ENCODE results near the gene C6orf132.

Gene C6orf132

DNA sequence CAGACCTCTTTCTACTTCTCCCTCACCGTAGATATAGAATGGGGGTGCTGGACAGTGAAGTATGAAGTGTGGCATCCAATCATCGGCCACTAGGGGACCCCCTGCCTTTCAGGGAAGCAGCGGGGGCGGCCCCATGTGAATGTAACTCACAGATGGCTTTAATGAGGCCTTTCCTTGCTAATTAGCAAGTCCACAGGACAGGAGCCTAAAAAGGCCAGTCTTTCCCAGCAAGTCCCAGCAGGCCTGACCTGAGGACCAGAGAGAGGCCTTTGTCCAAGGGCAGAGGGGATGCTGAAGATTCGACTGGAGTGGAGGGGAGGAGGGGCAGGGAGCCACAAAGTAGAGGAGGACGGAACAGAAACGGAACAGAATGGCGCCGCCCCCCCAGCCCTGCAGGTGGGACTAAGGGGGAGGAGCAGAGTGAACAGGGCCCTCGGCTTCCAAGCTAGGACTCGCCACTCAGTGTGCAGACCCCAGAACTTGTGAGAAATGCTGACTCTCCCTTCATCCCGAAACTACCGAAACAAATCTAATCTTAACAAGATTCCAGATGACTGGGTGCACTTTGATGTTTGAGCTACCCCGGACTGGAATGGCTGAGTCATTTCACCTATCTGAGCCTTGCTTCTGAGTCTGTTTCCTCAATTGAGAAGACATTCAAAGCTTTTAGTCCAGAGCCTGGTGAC lies 5.8 kb downstream of the C6orf132 start:
- peak; percentile 17 for DNase-seq (ENCODE audit: low read depth in 2 of 2)

DNA sequence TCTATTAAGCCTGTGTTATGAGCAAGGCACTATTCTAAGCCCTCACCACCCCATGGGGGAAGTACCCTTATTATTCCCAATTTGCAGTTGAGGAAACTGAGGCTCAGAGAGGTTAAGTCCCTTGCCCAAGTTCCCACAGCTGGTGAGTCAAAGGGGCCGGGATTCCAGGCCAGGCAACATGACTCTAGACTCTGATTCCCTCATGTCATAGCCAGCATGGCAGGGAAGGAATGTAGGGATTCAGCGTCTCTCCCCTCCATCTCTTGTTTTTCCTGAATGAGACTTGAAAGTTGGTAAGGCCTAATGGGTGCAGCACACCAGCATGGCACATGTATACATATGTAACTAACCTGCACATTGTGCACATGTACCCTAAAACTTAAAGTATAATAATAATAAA lies 6.7 kb downstream of the C6orf132 start:
- DNase-seq (ENCODE audit: low read depth in 2 of 2): no peak

DNA sequence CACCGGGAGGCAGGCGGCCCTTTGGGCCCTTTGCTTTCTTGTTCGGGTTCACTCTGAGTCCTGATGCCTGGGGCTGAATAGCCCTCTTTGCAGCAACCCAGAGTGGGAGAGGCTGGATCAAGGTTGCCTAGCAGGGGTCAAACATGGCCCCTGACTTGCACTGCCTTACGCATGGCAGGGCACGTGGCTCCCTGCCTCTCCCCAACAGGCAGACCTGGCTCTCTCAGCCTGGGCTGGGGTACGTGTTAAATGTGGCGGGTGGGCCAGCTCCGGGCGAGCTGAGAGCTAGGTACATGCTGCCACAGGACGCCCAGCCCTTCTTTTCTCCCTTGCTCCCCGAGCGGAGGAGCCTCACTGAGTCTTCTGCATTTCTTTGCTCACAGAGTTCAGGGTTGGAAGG lies 7.3 kb downstream of the C6orf132 start:
- no peak for DNase-seq (ENCODE audit: low read depth in 2 of 2)

DNA sequence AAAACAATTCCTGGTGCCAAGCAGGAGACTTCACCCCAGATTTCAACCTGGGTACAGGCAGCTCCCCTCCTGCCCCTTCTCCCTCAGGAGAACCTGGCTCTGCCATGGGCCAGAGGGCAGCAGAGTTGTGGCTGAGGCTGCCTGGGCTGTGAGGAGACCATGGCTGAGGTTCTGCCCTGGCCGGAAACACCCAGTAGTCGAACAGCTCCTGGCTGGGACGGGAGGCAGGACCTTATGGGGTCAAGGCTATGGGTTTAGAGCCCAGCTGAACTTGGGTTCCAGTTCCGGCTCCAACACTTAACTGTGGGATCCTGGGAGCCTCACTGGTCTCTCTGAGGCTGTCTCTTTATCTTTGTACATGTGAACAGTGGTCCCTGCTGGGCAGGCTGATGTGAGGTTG lies 8.5 kb downstream of the C6orf132 start:
- DNase-seq (ENCODE audit: low read depth in 2 of 2): no peak

- no peak for DNase-seq (ENCODE audit: low read depth in 2 of 2)
Observed at GRCh38 chr6:42131531-42131930, 10.9 kb downstream of the C6orf132 start.

DNA sequence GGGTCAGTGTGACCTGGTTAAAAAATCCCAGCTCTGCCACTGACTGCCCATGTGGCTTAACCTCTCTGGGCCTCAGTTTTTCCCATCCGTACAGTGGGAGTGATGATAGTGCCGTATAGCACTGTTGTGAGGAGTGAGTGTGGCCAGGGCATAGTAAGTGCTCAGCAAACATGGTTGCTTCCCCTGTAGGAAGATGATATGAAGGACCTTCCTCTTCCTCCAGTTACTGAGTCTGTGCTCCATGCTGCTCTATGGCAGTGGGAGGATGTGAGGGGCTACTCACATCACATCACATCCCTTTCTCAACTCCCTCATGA lies 13.1 kb downstream of the C6orf132 start:
- no peak for DNase-seq (ENCODE audit: low read depth in 2 of 2)

DNA sequence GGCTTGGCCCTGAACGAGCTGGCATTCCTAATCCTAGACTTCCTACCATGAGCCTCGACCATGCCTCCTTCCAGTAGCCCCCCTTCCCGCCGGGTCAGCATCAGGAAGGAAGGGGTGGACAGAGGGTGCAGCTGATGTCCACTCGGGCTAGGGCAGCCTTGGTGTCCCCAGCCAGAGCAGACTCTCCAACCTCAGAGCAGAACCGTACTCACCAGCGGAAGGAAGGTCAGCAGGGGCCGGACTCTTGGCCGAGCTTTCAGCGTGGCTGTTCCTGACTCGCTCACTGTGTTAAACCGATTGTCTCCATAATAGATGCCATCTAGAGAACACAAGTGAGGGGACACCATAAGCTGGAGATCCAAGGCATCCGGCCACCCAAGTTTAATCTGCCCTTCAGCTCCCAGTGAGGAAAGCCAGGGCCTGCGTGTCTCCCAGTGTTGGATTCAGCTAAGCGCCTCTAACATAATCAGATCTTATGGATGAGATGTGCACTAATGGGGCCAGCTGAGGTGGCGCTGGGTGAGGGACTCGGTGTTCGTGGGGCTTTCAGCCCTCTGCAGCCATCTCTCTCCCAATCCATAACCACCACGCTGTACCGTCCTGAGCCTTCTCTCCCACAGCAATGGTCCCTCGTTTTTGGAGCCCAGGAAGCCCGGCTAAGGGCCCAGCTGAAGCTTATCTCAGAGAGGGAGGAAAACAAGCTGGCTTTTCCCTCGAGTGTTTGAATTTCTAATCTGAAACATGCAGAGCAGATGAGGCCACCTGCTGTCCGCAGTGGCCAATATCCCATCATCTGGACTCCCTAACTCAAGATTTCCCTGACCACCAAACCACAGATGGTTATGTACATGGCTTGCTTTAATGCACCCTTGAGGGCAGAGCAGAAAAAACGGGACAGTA lies 13.7 kb downstream of the C6orf132 start:
- DNase-seq (ENCODE audit: low read depth in 2 of 2): no peak

GRCh38 chr6:42125663-42126062 lies 16.8 kb downstream of the C6orf132 start:
- no peak for DNase-seq (ENCODE audit: low read depth in 2 of 2)

GRCh38 chr6:42125231-42125630 lies 17.2 kb downstream of the C6orf132 start:
- DNase-seq (ENCODE audit: low read depth in 2 of 2): no peak

GRCh38 chr6:42124223-42124836 lies 18.1 kb downstream of the C6orf132 start:
- no peak for DNase-seq (ENCODE audit: low read depth in 2 of 2)

DNA sequence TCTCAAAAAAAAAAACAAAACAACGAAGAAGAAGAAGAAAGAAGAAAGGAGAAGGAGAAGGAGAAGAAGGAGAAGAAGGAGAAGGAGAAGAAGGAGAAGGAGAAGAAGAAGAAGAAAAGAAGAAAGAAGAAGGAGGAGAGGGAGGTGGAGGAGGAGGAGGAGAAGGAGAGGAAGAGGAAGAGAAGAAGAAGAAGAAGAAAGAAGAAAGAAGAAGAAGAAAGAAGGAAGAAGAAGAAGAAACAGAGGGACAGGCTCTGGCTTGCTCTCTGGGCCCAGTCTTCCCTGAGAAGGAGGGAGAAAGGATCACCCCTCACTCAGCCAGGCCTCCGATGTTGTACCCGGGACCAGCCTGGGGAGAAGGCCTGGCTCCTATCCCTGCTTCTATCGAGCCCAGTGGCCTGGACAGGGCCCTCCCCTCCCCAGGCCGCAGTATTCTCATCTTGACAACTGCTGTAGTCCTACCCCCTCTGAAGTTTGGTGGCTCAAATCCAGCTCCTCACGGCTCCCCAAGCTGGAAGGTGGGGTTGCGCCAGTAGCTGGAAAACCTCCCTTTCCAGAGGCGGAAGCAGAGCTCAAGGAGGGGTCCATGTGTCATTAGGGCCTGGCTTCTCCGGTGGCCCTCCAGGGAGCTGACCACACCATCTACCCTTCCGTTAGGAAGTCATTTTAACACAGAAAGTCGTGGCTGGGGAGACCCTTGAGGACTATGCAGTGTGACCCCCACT lies 18.9 kb downstream of the C6orf132 start:
- DNase-seq (ENCODE audit: low read depth in 2 of 2): no peak

DNA sequence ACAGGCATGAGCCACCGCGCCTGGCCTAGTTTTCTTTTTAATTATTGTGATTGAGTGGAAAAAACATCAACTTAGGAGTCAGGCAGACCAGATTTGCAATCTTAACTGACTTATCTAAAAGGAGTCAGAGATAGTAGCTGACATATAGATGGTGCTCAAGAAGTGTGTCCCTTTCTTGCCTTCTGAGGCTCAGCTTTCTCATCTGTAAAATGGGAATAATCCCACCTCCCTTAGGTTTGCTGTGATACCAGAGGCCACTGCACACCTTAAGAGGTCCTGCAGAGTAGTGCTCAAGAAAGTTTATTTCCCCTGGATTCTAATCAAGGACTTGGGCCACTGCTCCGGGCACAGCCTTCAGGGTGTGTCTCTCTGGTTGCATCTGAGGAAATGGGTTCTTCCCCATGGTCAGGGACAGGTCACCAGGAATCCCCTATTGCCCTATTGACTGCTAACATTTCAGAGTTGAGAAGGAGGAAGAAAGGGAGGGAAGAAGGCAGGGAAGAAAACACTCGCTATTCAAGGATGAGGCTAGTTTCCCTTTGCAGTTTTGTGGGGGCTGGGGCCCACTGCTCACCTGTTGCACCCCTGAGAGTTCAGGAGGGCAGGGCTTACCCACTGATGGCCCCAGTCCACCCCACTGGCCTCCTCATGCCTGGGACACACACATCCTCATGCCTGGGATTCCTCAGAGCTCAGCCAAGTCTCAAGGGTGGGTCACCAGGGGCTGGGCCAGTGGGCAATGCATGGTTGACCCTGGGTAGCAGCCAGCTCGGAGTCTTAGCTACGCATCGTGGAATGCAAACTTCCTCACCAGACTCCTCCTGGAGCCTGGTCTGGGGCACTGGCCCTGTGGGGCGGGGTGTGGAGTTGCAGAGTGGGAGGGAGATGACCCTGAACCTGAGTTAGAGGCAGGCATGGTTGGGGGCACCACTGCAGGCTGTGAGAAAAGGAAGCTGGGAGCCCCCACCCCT lies 21.2 kb downstream of the C6orf132 start:
- no peak for DNase-seq (ENCODE audit: low read depth in 2 of 2)

GRCh38 chr6:42118162-42119001 lies 24.0 kb downstream of the C6orf132 start:
- no peak for DNase-seq (ENCODE audit: low read depth in 2 of 2)

- DNase-seq (ENCODE audit: low read depth in 2 of 2): no peak
Observed at GRCh38 chr6:42117843-42118161, 24.6 kb downstream of the C6orf132 start.

- no peak for DNase-seq (ENCODE audit: low read depth in 2 of 2)
Observed at GRCh38 chr6:42113936-42114636, 28.3 kb downstream of the C6orf132 start.

GRCh38 chr6:42112351-42112750 lies 30.1 kb downstream of the C6orf132 start:
- DNase-seq (ENCODE audit: low read depth in 2 of 2): no peak

- DNase-seq (ENCODE audit: low read depth in 2 of 2): no peak
Observed at GRCh38 chr6:42110683-42111082, 31.7 kb downstream of the C6orf132 start.

- no peak for DNase-seq (ENCODE audit: low read depth in 2 of 2)
Observed at GRCh38 chr6:42108071-42108470, 34.3 kb downstream of the C6orf132 start.
